Daoy (cell line): Measurements from ENCODE around the gene WWOX. TPM values are rescaled to one million over a fixed set of nuclear protein-coding genes. Genes with fewer than 3 reads are reported as not detected.

ENCODE experiments used
- DNase-seq: peaks from one replicate; pipeline ENCODE4 v3.0.0-alpha.2; 2015; ENCODE audit warnings: low read depth
- total RNA-seq: library from RNA; depleted of rRNA; stranded (reverse); fragments of >200 nt; shearing (Covaris generic); gene quantifications from 2 replicates; pipeline ENCODE4 v1.2.3, GENCODE V29; 2014

WWOX gene
- total RNA-seq, 1 experiment from 2014 or later: 21.1 TPM

- DNase-seq: no peak
Measured at GRCh38 chr16:78897299-78897698, 797.8 kb downstream of the WWOX start.

- DNase-seq: no peak
Measured at GRCh38 chr16:78900044-78900811, 800.8 kb downstream of the WWOX start.

GRCh38 chr16:78900966-78901365 is 801.5 kb downstream of the WWOX start:
- DNase-seq: no peak

GRCh38 chr16:78902321-78902720 is 802.9 kb downstream of the WWOX start:
- DNase-seq: no peak

GRCh38 chr16:78903237-78903636 is 803.8 kb downstream of the WWOX start:
- no peak for DNase-seq

- DNase-seq: no peak
Measured at GRCh38 chr16:78903843-78904242, 804.4 kb downstream of the WWOX start.

- no peak for DNase-seq
Measured at GRCh38 chr16:78906135-78906534, 806.7 kb downstream of the WWOX start.

- DNase-seq: no peak
Measured at GRCh38 chr16:78909226-78909625, 809.8 kb downstream of the WWOX start.

GRCh38 chr16:78915811-78916345 is 816.4 kb downstream of the WWOX start:
- no peak for DNase-seq

GRCh38 chr16:78916928-78917545 is 817.6 kb downstream of the WWOX start:
- peak; percentile 17 for DNase-seq

GRCh38 chr16:78918805-78919305 is 819.4 kb downstream of the WWOX start:
- no peak for DNase-seq

- no peak for DNase-seq
Measured at GRCh38 chr16:78919852-78920251, 820.4 kb downstream of the WWOX start.

- DNase-seq: no peak
Measured at GRCh38 chr16:78920621-78921020, 821.2 kb downstream of the WWOX start.

- DNase-seq: peak; percentile 29
Measured at GRCh38 chr16:78925083-78925767, 825.8 kb downstream of the WWOX start.

GRCh38 chr16:78926723-78927210 is 827.3 kb downstream of the WWOX start:
- no peak for DNase-seq

GRCh38 chr16:78927766-78928165 is 828.3 kb downstream of the WWOX start:
- DNase-seq: no peak

- DNase-seq: no peak
Measured at GRCh38 chr16:78929841-78930240, 830.4 kb downstream of the WWOX start.

GRCh38 chr16:78930561-78930960 is 831.1 kb downstream of the WWOX start:
- no peak for DNase-seq

- DNase-seq: no peak
Measured at GRCh38 chr16:78931267-78931666, 831.8 kb downstream of the WWOX start.

GRCh38 chr16:78931678-78932077 is 832.2 kb downstream of the WWOX start:
- peak; percentile 35 for DNase-seq

- DNase-seq: peak; percentile 39
Measured at GRCh38 chr16:78932355-78932943, 833.0 kb downstream of the WWOX start.

- no peak for DNase-seq
Measured at GRCh38 chr16:78936060-78936459, 836.6 kb downstream of the WWOX start.
